ENCODE measurements around the gene RFX1.

- no peak for TF ChIP-seq CTCF (IDR thresholded peaks at IDR 0.05)
- TF ChIP-seq POLR2A (IDR thresholded peaks at IDR 0.05): no peak
Observed at GRCh38 chr19:13958043-13958442, 48.1 kb downstream of the RFX1 start.

Measured in lower leg skin (tissue), 3 donors.